Neural progenitor cell (in vitro differentiated cells): ENCODE measurements around the gene THRB. TPM values are rescaled to one million over a fixed set of nuclear protein-coding genes. Genes with fewer than 3 reads are reported as not detected.

Source experiments
- DNase-seq: peaks from one replicate; pipeline ENCODE4 v3.0.0-alpha.2; 2016; ENCODE audit warnings: low spot score
- H2AFZ ChIP-seq: fragments of 200-600 bp; sonication (generic); replicated peaks from 2 replicates; pipeline ENCODE4 v1.6.1; 2016; ENCODE audit warnings: antibody characterized with exemption
- H3F3A ChIP-seq: fragments of 200-600 bp; sonication (generic); 2 replicates; pipeline ENCODE4 v1.6.1; 2016; ENCODE audit warnings: antibody characterized with exemption, low read depth
- H3K27ac ChIP-seq: fragments of 200-600 bp; sonication (generic); 2 replicates; pipeline ENCODE4 v1.5.1; 2016; ENCODE audit warnings: mild to moderate bottlenecking
- H3K27me3 ChIP-seq: fragments of 200-600 bp; sonication (generic); 2 replicates; pipeline ENCODE4 v1.6.1; 2016; ENCODE audit warnings: mild to moderate bottlenecking, moderate library complexity
- H3K36me3 ChIP-seq: fragments of 200-600 bp; sonication (generic); 2 replicates; pipeline ENCODE4 v1.5.1; 2016
- H3K4me1 ChIP-seq: fragments of 200-600 bp; sonication (generic); 2 replicates; pipeline ENCODE4 v1.6.1; 2016; ENCODE audit warnings: mixed run types
- H3K4me2 ChIP-seq: fragments of 200-600 bp; sonication (generic); 2 replicates; pipeline ENCODE4 v1.6.1; 2016
- H3K4me3 ChIP-seq: fragments of 200-600 bp; sonication (generic); 2 replicates; pipeline ENCODE4 v1.5.1; 2016
- H3K79me2 ChIP-seq: fragments of 200-600 bp; sonication (generic); 2 replicates; pipeline ENCODE4 v1.6.1; 2016; ENCODE audit warnings: low read depth
- H3K9ac ChIP-seq: fragments of 200-600 bp; sonication (generic); 2 replicates; pipeline ENCODE4 v1.6.1; 2016
- H3K9me3 ChIP-seq: fragments of 200-600 bp; sonication (generic); 2 replicates; pipeline ENCODE4 v1.5.1; 2016; ENCODE audit warnings: low read depth
- H4K20me1 ChIP-seq: fragments of 200-600 bp; sonication (generic); 2 replicates; pipeline ENCODE4 v1.6.1; 2016; ENCODE audit warnings: low read depth
- H3K27ac Mint-ChIP-seq: 3 replicates; pipeline ENCODE4 v1.8.0; 2021; ENCODE audit warnings: mixed read lengths
- H3K27me3 Mint-ChIP-seq: 2 replicates; pipeline ENCODE4 v1.8.0; 2022; ENCODE audit warnings: low read depth, mild to moderate bottlenecking, inconsistent platforms, moderate library complexity, mixed read lengths; ENCODE audit not compliant: insufficient read depth
- H3K36me3 Mint-ChIP-seq: 3 replicates; pipeline ENCODE4 v1.8.0; 2021; ENCODE audit warnings: mixed read lengths
- H3K4me1 Mint-ChIP-seq: 3 replicates; pipeline ENCODE4 v1.8.0; 2021; ENCODE audit warnings: mixed read lengths
- H3K4me3 Mint-ChIP-seq: 3 replicates; pipeline ENCODE4 v1.8.0; 2021; ENCODE audit warnings: mild to moderate bottlenecking, moderate library complexity, mixed read lengths
- H3K9me3 Mint-ChIP-seq: 3 replicates; pipeline ENCODE4 v1.8.0; 2020; ENCODE audit warnings: mixed read lengths
- CTCF ChIP-seq: fragments of 200-600 bp; sonication (generic); IDR thresholded peaks from 2 replicates; pipeline ENCODE4 v1.5.1; 2017; ENCODE audit warnings: antibody characterized with exemption, mild to moderate bottlenecking
- EZH2 ChIP-seq: fragments of 200-600 bp; sonication (generic); IDR thresholded peaks from 2 replicates; pipeline ENCODE4 v1.6.1; 2017; ENCODE audit warnings: antibody characterized with exemption, mild to moderate bottlenecking, moderate library complexity
- EZH2phosphoT487 ChIP-seq: fragments of 200-600 bp; sonication (generic); IDR thresholded peaks from 2 replicates; pipeline ENCODE4 v1.6.1; 2017; ENCODE audit warnings: antibody characterized with exemption
- total RNA-seq: library from RNA; depleted of rRNA; stranded (reverse); fragments of >200 nt; gene quantifications from 2 replicates; pipeline ENCODE4 v1.2.3, GENCODE V29; 2015; ENCODE audit warnings: low replicate concordance

The THRB gene
- total RNA-seq, 1 donor from 2014 or later = 1.2 TPM

GRCh38 chr3:24145981-24146822 is 348.4 kb downstream of the THRB start:
- Histone ChIP-seq H3K4me3 (no peak overlapping the region), H3K9me3 (no peaks in the 10 kb centered on the region), H4K20me1 (no peaks in the 10 kb centered on the region), H3K27ac (no peak overlapping the region), H3F3A (no peaks in the 10 kb centered on the region), H3K4me2 (no peak overlapping the region), H3K9ac (no peak overlapping the region), H3K4me1 (no peaks in the 10 kb centered on the region), H3K27me3 (no peaks in the 10 kb centered on the region), H2AFZ (no peak overlapping the region), H3K36me3 (no peaks in the 10 kb centered on the region), H3K79me2 (no peaks in the 10 kb centered on the region)
- Mint-ChIP-seq H3K36me3 (no peaks in the 10 kb centered on the region), H3K9me3 (no peaks in the 10 kb centered on the region), H3K4me1 (no peaks in the 10 kb centered on the region), H3K27ac (no peak overlapping the region), H3K27me3 (no peaks in the 10 kb centered on the region), H3K4me3 (no peak overlapping the region)
- TF ChIP-seq EZH2 = no peak
- TF ChIP-seq EZH2phosphoT487 = no peak
- no peak for TF ChIP-seq CTCF
- no peak for DNase-seq

GRCh38 chr3:24145481-24145880 is 349.2 kb downstream of the THRB start:
- H3K4me1 Mint-ChIP-seq = no peaks in the 10 kb centered on the region
- no peaks in the 10 kb centered on the region for H3K27me3 Mint-ChIP-seq
- TF ChIP-seq CTCF (no peak), EZH2 (no peak), EZH2phosphoT487 (no peak)
- H3K36me3 ChIP-seq = no peaks in the 10 kb centered on the region
- no peak overlapping the region for H2AFZ ChIP-seq
- H3K27me3 ChIP-seq = no peaks in the 10 kb centered on the region
- no peaks in the 10 kb centered on the region for H3F3A ChIP-seq
- H3K4me2 ChIP-seq = no peak overlapping the region
- H3K4me3 Mint-ChIP-seq = no peak overlapping the region
- no peak overlapping the region for H3K9ac ChIP-seq
- H3K9me3 ChIP-seq = no peaks in the 10 kb centered on the region
- no peak for DNase-seq
- H3K79me2 ChIP-seq = no peaks in the 10 kb centered on the region
- H3K4me1 ChIP-seq = no peaks in the 10 kb centered on the region
- no peaks in the 10 kb centered on the region for H4K20me1 ChIP-seq
- H3K36me3 Mint-ChIP-seq = no peaks in the 10 kb centered on the region
- H3K9me3 Mint-ChIP-seq = no peaks in the 10 kb centered on the region
- H3K27ac Mint-ChIP-seq = no peak overlapping the region
- no peak overlapping the region for H3K4me3 ChIP-seq
- no peak overlapping the region for H3K27ac ChIP-seq

- Histone ChIP-seq H2AFZ (no peak overlapping the region), H3K27me3 (no peaks in the 10 kb centered on the region)
These were observed 352.5 kb downstream of the THRB start for GRCh38 chr3:24142127-24142526.

More at GRCh38 chr3:24142127-24142526, 352.5 kb downstream of the THRB start:
- Histone ChIP-seq H3K79me2 (no peaks in the 10 kb centered on the region), H3K36me3 (no peaks in the 10 kb centered on the region), H3K4me2 (no peak overlapping the region), H3K4me1 (no peaks in the 10 kb centered on the region), H3K9me3 (no peaks in the 10 kb centered on the region), H3K27ac (no peak overlapping the region), H3K9ac (no peak overlapping the region), H3F3A (no peaks in the 10 kb centered on the region), H4K20me1 (no peaks in the 10 kb centered on the region), H3K4me3 (no peak overlapping the region)
- no peak for DNase-seq
- Mint-ChIP-seq H3K27ac (no peak overlapping the region), H3K9me3 (no peaks in the 10 kb centered on the region), H3K36me3 (no peaks in the 10 kb centered on the region), H3K4me3 (no peak overlapping the region), H3K27me3 (no peaks in the 10 kb centered on the region), H3K4me1 (no peaks in the 10 kb centered on the region)
- TF ChIP-seq EZH2 (no peak), EZH2phosphoT487 (no peak), CTCF (no peak)
